Measurements from ENCODE around the gene CDC42SE2. TPM values are rescaled to one million over a fixed set of nuclear protein-coding genes. Genes with fewer than 3 reads are reported as not detected.

The CDC42SE2 gene
- total and polyA plus RNA-seq, 10 donors, result 49.6 to 128 (median 102) TPM

- H3K27me3 ChIP-seq (replicated peaks in 1 of 7), result no peaks in the 10 kb centered on the region
- WGBS, 5 donors, result 62 to 90% (median 75%) methylated on average over 2 of the region's 2 CpGs
- no peak overlapping the region for H3K4me3 ChIP-seq
- intact Hi-C loops (cut with DNase I; ENCODE audit: low total_unique reads), result no loop called here
- peaks cover 13 to 100% (median 67%) of the 10 kb centered on the region in 6 donors for H3K36me3 ChIP-seq
- H3K27ac ChIP-seq, result no peak overlapping the region
- no peaks in the 10 kb centered on the region for H3K4me1 ChIP-seq
- TF ChIP-seq POLR2AphosphoS5 (IDR thresholded peaks at IDR 0.05) (no peak), POLR2A (IDR thresholded peaks at IDR 0.05) (no peak), CTCF (IDR thresholded peaks at IDR 0.05 in 8 of 11, conservative IDR thresholded peaks at IDR 0.05 in 3 of 11) (no peak)
- H3K9me3 ChIP-seq, result no peaks in the 10 kb centered on the region
- no peak for DNase-seq
Observed at GRCh38 chr5:131441184-131441583, 177.3 kb downstream of the CDC42SE2 start.

Small RNA genes within 50 kb of the gene (small RNA-seq; reads per million reads assigned to genes)
- gene AC004777.1, result 0 reads per million in 4 donors
- gene RF02271, result 0 reads per million in 4 donors

Other genes starting within 250 kb of the CDC42SE2 start
- gene HINT1, start 98.8 kb upstream of the CDC42SE2 start, total RNA-seq, result 100 to 1,000 TPM; 130 to 185 (median 155) TPM
- 100 to 1,000 TPM; 298 to 424 (median 364) TPM for gene HINT1, start 98.8 kb upstream of the CDC42SE2 start, polyA plus RNA-seq
- gene LYRM7, start 93.1 kb upstream of the CDC42SE2 start, total RNA-seq, result 10 to 100 TPM in 3 of 7 donors, 1 to 10 TPM in 4; 7.1 to 13.3 (median 9.4) TPM
- 1 to 10 TPM; 3.2 to 5.5 (median 3.7) TPM for gene LYRM7, start 93.1 kb upstream of the CDC42SE2 start, polyA plus RNA-seq

Measured in spleen (tissue), 11 donors.